Liver (tissue), 9 donors: Measurements from ENCODE around the gene FYB1. TPM values are rescaled to one million over a fixed set of nuclear protein-coding genes. Genes with fewer than 3 reads are reported as not detected.

Source experiments
- DNase-seq: peaks from one replicate; pipeline ENCODE4 v3.0.0-alpha.2; 2017; ENCODE audit warnings: low spot score
- H3K27ac ChIP-seq, 2 donors: one replicate each; pipeline ENCODE4 v1.7.0; 2013; ENCODE audit warnings: inconsistent platforms in 2 of 2, low read length in 2 of 2, control low read depth in 1 of 2, low read depth in 1 of 2, mild to moderate bottlenecking in 1 of 2
- H3K27me3 ChIP-seq, 4 donors: one replicate each; pipeline versions ENCODE4 v1.6.1 to v1.7.0; 2013; ENCODE audit warnings: low read length in 3 of 4, inconsistent platforms in 1 of 4, mild to moderate bottlenecking in 1 of 4, moderate library complexity in 1 of 4; ENCODE audit not compliant: control insufficient read depth in 4 of 4, insufficient read depth in 4 of 4
- H3K36me3 ChIP-seq, 4 donors: one replicate each; pipeline versions ENCODE4 v1.6.1 to v1.7.0; 2013; ENCODE audit warnings: low read length in 3 of 4, mild to moderate bottlenecking in 3 of 4, low read depth in 1 of 4, moderate library complexity in 1 of 4; ENCODE audit not compliant: control insufficient read depth in 4 of 4, insufficient read depth in 3 of 4
- H3K4me1 ChIP-seq, 4 donors: one replicate each; pipeline versions ENCODE4 v1.6.1 to v1.7.0; 2013; ENCODE audit warnings: low read length in 3 of 4, mild to moderate bottlenecking in 3 of 4, moderate library complexity in 1 of 4; ENCODE audit not compliant: control insufficient read depth in 4 of 4, insufficient read depth in 4 of 4
- H3K4me3 ChIP-seq, 3 donors: one replicate each; pipeline versions ENCODE4 v1.6.1 to v1.7.0; 2013; ENCODE audit warnings: low read length in 3 of 3, control low read depth in 1 of 3, low read depth in 1 of 3, mild to moderate bottlenecking in 1 of 3
- H3K9ac ChIP-seq, 2 donors: one replicate each; pipeline ENCODE4 v1.7.0; 2013; ENCODE audit warnings: low read length in 2 of 2, mild to moderate bottlenecking in 2 of 2, moderate library complexity in 2 of 2, control low read depth in 1 of 2, low read depth in 1 of 2
- H3K9me3 ChIP-seq, 4 donors: one replicate each; pipeline versions ENCODE4 v1.6.1 to v1.7.0; 2013; ENCODE audit warnings: low read length in 3 of 4; ENCODE audit not compliant: control insufficient read depth in 4 of 4
- ATF3 ChIP-seq: IDR thresholded peaks from 2 replicates; pipeline ENCODE4 v1.6.1; 2016; ENCODE audit warnings: antibody characterized with exemption
- CTCF ChIP-seq: fragments of 150-350 bp; IDR thresholded peaks from 2 replicates; pipeline ENCODE4 v1.5.1; 2017; ENCODE audit warnings: improper control_type of control experiment, low read depth, low read length; ENCODE audit not compliant: missing input control
- EGR1 ChIP-seq, 2 donors: IDR thresholded peaks; 2 replicates each; pipeline ENCODE4 v1.6.1; 2016 to 2018; ENCODE audit warnings: antibody characterized with exemption in 2 of 2, low read depth in 2 of 2
- FOXA1 ChIP-seq: IDR thresholded peaks from 2 replicates; pipeline ENCODE4 v1.6.1; 2016; ENCODE audit warnings: antibody characterized with exemption
- FOXA2 ChIP-seq: IDR thresholded peaks from 2 replicates; pipeline ENCODE4 v1.6.1; 2016; ENCODE audit warnings: antibody characterized with exemption
- GABPA ChIP-seq, 2 donors: IDR thresholded peaks in 1 of 2; conservative IDR thresholded peaks in 1 of 2; 2 replicates each; pipeline ENCODE4 v1.6.1; 2016; ENCODE audit warnings: antibody characterized with exemption in 2 of 2, mild to moderate bottlenecking in 1 of 2, moderate library complexity in 1 of 2
- HNF4A ChIP-seq, 2 donors: conservative IDR thresholded peaks; 2 replicates each; pipeline ENCODE4 v1.6.1; 2016; ENCODE audit warnings: antibody characterized with exemption in 2 of 2, mild to moderate bottlenecking in 2 of 2
- HNF4G ChIP-seq: IDR thresholded peaks from 2 replicates; pipeline ENCODE4 v1.6.1; 2016; ENCODE audit warnings: antibody characterized with exemption
- JUND ChIP-seq, 2 donors: IDR thresholded peaks; 2 replicates each; pipeline ENCODE4 v1.6.1; 2016; ENCODE audit warnings: antibody characterized with exemption in 2 of 2
- MAX ChIP-seq: IDR thresholded peaks from 2 replicates; pipeline ENCODE4 v1.6.1; 2016; ENCODE audit warnings: antibody characterized with exemption
- NR2F2 ChIP-seq: IDR thresholded peaks from 2 replicates; pipeline ENCODE4 v1.6.1; 2016; ENCODE audit warnings: antibody characterized with exemption
- RAD21 ChIP-seq, 2 donors: IDR thresholded peaks; 2 replicates each; pipeline ENCODE4 v1.6.1; 2016; ENCODE audit warnings: antibody characterized with exemption in 2 of 2, mild to moderate bottlenecking in 2 of 2
- REST ChIP-seq: IDR thresholded peaks from 2 replicates; pipeline ENCODE4 v1.6.1; 2016; ENCODE audit warnings: antibody characterized with exemption, mild to moderate bottlenecking
- SP1 ChIP-seq: IDR thresholded peaks from 2 replicates; pipeline ENCODE4 v1.6.1; 2018; ENCODE audit warnings: antibody characterized with exemption, mild to moderate bottlenecking
- YY1 ChIP-seq: IDR thresholded peaks from 2 replicates; pipeline ENCODE4 v1.6.1; 2016; ENCODE audit warnings: antibody characterized with exemption, mild to moderate bottlenecking
- ZBTB33 ChIP-seq: IDR thresholded peaks from 2 replicates; pipeline ENCODE4 v1.6.1; 2016; ENCODE audit warnings: antibody characterized with exemption
- whole genome bisulfite sequencing: extraction: QIAGEN DNeasy Blood & Tissue Kit; methylation state at CpG from one replicate; pipeline ENCODE4 v1.1.7; 2013; 5-methylcytosine and 5-hydroxymethylcytosine counted together
- polyA plus RNA-seq, 2 donors: library from polyadenylated mRNA; stranded (reverse) in 1 of 2; unstranded in 1 of 2; fragments of 200-250 nt in 1 of 2; fragments of >200 nt in 1 of 2; fragmentation: Nextera tagmentation in 1 of 2; extraction: Ambion mirVana in 1 of 2; gene quantifications; one replicate each; pipeline versions ENCODE4 v1.2.1 to v1.2.3, GENCODE V29; 2013 to 2015
- total RNA-seq, 2 donors: library from RNA; depleted of rRNA; stranded (reverse); fragments of >200 nt; gene quantifications; one replicate each; pipeline ENCODE4 v1.2.3, GENCODE V29; 2014
- donor health status: healthy.
- donor health status: healthy.
- donor health status: healthy.
- donor health status: healthy.
- donor health status: healthy.

FYB1 gene
- total and polyA plus RNA-seq, 4 donors: 2.3 to 14.6 (median 6.9) TPM

- Histone ChIP-seq H3K9me3 (no peaks in the 10 kb centered on the region), H3K4me1 (no peaks in the 10 kb centered on the region), H3K4me3 (no peak overlapping the region), H3K36me3 (no peaks in the 10 kb centered on the region), H3K27me3 (peaks cover 0 to 4% (median 0%) of the 10 kb centered on the region in 4 donors), H3K9ac (no peak overlapping the region), H3K27ac (no peak overlapping the region)
- no peak for TF ChIP-seq FOXA1
- TF ChIP-seq HNF4A (conservative IDR thresholded peaks at IDR 0.05): no peak
- no peak for TF ChIP-seq CTCF
- TF ChIP-seq MAX: no peak
- no peak for TF ChIP-seq HNF4G
- TF ChIP-seq EGR1 (IDR thresholded peaks at IDR 0.05; ENCODE audit: low read depth in 2 of 2): no peak
- TF ChIP-seq JUND (IDR thresholded peaks at IDR 0.05): no peak
- TF ChIP-seq REST: no peak
- no peak for TF ChIP-seq GABPA (IDR thresholded peaks at IDR 0.05 in 1 of 2, conservative IDR thresholded peaks at IDR 0.05 in 1 of 2)
- no peak for TF ChIP-seq ZBTB33
- no peak for TF ChIP-seq ATF3
- no peak for TF ChIP-seq FOXA2
- TF ChIP-seq YY1: no peak
- TF ChIP-seq SP1: no peak
- TF ChIP-seq NR2F2: no peak
- no peak for TF ChIP-seq RAD21 (IDR thresholded peaks at IDR 0.05)
- WGBS: 84% methylated on average over 5 of the region's 5 CpGs
- DNase-seq: no peak
These were observed 103.6 kb downstream of the FYB1 start for GRCh38 chr5:39115644-39116343.
